ENCODE results near the gene SERP2. TPM values are rescaled to one million over a fixed set of nuclear protein-coding genes. Genes with fewer than 3 reads are reported as not detected.

SERP2 gene
- total and polyA plus RNA-seq, 9 of the 15 experiments (the other 6 are each of a cell fraction or from before 2014, with no cell fraction given), result 0.13 TPM; not detected in 8

GRCh38 chr13:44373247-44373600 lies 400 bp upstream of the SERP2 start (continued):
- no peak for TF ChIP-seq CREB3L1 (IDR thresholded peaks at IDR 0.05; ENCODE audit: borderline replicate concordance, low read depth)
- no peak for TF ChIP-seq ZSCAN32 (CRISPR knock-in tag; IDR thresholded peaks at IDR 0.05)
- TF ChIP-seq MGA (IDR thresholded peaks at IDR 0.05), result no peak
- TF ChIP-seq HDAC3 (IDR thresholded peaks at IDR 0.05; ENCODE audit: borderline replicate concordance, partially characterized antibody), result no peak
- TF ChIP-seq CCAR2 (IDR thresholded peaks at IDR 0.05; ENCODE audit: low read depth, low read length), result no peak
- TF ChIP-seq ZNF282 (CRISPR knock-in tag; IDR thresholded peaks at IDR 0.05), result no peak
- no peak for TF ChIP-seq CBFA2T3 (IDR thresholded peaks at IDR 0.05)
- no peak for TF ChIP-seq ARID3B (CRISPR knock-in tag; IDR thresholded peaks at IDR 0.05; ENCODE audit: borderline replicate concordance)
- no peak for TF ChIP-seq MTA2 (IDR thresholded peaks at IDR 0.05; ENCODE audit: low read depth)

Data from K562 (cell line).